NCI-H82 treated with DMSO at 0.1 percent for 48 hours (cell line): ENCODE data around the gene MAGI2.
"Not testable (repeated sequence)": the region's sequence is repeated elsewhere in the genome, so short reads cannot be mapped to it uniquely, and the experiment has no call there.

Source experiments
- DNase-seq: peaks from one replicate; lab custom pipeline; 2025; ENCODE audit not compliant: unreplicated experiment; lab: John Stamatoyannopoulos, UW

Gene MAGI2

DNA sequence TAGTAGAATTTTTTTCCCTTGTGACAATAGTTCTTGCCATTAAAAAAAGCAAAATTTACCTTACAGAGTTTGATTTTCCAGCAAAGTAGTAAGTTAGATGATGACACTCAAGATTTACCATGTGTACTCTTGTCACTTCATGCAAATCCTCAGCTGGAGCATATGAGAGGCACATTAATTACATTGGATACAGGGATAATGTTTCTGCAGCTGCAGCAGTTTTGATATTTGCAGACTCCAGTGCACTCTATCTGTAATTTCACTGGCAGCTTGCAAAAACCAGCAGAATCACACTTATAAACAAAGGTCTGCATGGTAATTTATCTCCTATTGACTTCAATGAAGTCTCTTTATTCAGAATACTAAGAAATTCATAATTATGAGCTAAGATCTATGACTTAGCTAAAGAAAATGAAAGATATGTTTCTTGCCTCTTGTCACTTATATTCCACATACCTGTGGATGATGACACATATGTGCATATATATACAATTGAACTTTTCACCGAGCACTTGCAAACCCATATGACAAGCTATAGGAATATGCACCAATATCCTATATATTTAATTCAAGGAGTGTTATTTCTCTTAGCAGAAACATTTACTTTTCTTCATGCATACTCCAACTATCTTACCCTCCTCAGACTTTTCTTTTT lies 1124.3 kb downstream of the MAGI2 start:
- DNase-seq, result no peak

DNA sequence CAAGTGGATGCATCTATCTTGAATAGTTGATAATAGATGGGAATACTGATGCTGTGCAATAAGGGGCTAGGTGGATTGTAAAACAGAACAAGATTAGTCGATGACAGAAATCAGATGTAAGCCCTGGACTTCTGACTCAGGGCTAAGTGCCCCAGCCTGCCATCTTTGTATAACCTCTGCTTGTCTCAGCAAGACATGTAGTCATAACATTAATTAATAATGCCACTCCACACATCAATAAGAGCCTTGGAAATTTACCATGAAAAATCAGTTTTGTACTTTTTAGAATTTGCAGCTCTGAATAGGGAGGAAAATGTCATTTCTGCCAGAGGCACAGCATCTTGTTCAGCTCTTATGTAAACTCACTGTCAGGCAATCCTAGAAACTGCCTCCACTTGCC lies 1125.7 kb downstream of the MAGI2 start:
- DNase-seq, result no peak

DNA sequence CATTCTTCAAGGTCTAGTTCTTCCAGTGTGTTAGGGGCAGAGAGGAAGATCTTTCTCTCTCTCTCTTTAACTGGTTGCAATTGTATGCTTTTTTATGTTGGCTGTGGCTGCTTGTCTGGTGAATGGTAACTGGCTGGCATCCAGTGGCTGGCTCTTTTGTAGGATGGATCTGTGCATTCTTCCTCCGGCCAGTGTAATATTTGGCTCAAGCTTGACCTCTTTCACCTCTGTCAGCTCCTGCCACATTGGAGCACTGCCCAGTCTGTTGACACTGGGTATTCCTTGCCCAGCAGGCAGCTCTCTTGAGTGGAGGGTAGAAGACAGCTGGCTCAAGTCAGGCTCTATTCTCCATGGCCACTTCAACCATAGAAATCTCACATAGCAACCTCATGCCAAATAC lies 1126.6 kb downstream of the MAGI2 start:
- DNase-seq, result no peak

DNA sequence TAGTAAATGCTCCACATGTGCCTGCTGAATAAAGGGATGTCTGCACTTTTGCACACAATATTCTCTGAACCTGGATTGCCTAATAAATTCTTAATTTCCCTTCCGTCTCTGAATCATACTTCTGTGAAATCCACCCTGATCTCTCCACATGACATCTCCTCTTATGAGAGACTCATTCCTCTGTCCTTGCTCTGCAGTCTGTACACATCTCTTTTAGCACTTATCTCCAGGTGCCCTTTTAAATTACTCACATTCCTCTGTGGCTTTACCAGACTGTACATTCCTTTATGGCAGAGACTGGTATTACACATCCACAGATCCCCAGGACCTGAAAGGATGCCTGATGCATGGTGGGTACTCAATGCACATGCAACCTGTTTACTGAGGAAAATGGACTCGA lies 1127.3 kb downstream of the MAGI2 start:
- no peak for DNase-seq

- DNase-seq, result no peak
Measured at GRCh38 chr7:78323118-78323517, 1130.3 kb downstream of the MAGI2 start.

DNA sequence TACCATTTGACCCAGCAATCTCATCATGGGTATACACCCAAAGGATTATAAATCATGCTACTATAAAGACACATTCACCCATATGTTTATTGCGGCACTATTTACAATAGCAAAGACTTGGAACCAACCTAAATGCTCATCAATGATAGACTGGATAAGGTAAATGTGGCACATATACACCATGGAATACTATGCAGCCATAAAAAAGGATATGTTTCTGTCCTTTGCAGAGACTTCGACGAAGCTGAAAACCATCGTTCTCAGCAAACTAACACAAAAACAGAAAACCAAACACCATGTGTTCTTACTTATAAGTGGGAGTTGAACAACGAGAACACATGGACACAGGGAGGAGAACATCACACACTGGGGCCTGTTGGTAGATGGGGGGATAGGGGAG lies 1131.2 kb downstream of the MAGI2 start:
- DNase-seq, result not testable (repeated sequence)

DNA sequence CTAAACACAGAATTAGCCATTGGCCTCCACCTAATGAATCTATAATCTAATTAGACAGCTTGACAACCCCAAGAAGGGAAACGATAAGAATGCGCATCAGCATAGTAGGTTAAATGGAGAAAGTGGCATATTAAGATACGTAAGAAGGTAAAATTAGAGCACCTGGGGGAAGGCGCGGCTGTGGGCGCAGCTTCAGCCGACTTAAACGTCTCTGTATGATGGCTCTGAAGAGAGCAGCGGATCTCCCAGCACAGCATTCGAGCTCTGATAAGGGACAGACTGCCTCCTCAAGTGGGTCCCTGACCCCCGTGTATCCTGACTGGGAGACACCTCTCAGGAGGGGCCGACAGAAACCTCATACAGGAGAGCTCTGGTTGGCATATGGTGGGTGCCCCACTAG lies 1136.1 kb downstream of the MAGI2 start:
- DNase-seq, result no peak

GRCh38 chr7:78316110-78316509 lies 1137.4 kb downstream of the MAGI2 start:
- no peak for DNase-seq

DNA sequence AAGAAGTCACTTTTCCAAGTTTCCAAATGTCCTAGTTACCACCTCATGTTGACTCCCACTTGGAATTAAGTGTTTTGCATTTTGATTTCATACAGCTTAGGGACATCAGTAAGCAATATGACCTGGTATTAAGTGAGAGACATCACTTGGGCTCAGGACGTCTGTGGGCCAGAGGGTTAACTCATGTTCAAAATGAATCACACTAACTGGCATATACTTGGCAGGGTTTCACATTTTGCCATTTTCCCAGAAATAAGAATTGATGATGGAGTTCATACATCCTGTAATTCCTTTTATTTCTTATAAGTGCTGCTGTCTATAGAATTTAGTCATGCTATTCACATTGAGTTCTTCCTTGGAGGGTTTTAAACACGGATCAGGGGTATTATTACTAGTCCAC lies 1138.3 kb downstream of the MAGI2 start:
- no peak for DNase-seq

- DNase-seq, result no peak
Measured at GRCh38 chr7:78311181-78311580, 1142.3 kb downstream of the MAGI2 start.

DNA sequence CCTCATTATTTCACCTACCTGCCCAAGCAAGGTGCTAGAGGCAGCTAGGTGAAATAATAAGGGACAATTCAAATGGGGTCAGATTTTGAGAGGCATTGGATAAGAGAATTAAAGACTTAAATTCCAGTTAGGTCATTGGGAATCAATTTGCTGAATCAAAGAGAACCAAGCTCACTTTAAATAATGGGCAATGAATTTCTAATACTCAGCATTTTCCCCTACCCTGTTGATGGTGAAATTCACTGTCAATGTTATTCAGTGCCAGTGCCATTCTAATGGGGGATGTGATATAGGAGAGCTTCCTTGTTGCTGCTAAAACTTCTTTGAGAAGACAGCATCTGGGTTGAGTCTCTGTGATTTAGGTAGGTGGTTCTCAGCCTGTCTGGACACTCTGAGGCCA lies 1145.6 kb downstream of the MAGI2 start:
- no peak for DNase-seq

GRCh38 chr7:78306634-78307033 lies 1146.8 kb downstream of the MAGI2 start:
- DNase-seq, result no peak

DNA sequence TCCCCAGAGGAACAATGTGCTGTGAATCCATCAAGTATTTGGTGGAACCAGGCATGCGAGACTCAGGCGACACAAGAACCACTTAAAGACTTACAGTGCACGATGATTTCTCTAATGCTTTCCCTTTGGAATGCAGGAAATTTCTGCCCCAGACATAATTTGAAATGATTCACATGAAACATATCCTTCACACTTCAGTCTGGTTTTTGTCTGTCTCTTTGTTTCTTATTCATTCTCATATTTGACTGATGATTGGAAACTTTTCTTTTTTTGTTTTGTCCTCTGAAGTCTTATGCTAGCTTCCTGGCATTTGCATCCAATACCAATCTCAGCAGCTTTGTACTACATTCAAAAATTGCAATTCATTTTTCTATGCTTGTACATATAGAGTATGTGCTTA lies 1152.1 kb downstream of the MAGI2 start:
- DNase-seq, result no peak

DNA sequence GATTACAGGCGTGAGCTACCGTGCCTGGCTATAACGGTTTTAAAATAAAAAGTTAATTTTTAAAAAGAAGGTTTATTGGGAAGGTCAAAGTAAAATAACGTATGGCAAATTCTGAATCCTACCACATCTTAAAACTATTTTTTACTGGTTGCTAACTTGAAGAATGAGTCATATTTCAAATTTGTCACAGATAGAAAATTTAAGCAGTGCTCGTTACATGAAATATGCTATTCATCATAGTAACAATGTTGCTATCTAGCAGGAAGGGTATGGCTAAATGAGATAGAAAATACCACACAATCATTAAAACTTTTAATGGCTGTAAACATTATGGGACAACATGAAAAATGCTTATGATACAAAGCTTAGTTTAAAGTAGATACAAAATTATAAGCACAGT lies 1154.4 kb downstream of the MAGI2 start:
- DNase-seq, result no peak

DNA sequence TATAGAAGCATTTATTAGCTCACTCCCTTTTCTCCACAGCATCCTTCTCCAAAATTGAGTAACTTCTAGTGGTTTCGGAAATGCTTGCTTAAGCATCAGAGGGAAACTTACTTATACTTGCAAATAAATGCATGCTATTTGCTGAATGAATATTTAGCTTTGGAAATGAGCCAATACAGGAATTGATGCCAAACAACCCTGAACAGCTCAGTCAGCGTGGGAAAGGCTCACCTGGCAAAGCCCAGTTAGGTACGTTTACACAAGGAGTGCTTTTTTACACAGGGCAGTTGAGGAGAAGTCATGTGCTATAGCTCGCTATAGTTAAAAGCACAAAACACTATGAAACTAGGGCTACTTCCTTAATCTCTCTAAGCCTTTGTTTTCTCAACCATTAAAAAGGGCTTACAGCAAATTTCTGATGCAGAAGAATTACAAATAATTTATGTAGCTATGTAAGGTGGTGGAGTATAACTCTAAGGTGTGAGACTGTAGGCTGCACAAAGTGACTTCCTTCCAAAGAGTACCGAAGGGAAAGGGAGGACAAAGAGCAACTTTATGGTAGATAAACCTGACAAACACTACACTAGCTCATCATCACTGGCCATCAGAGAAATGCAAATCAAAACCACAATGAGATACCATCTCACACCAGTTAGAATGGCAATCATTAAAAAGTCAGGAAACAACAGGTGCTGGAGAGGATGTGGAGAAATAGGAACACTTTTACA lies 1156.7 kb downstream of the MAGI2 start:
- no peak for DNase-seq

GRCh38 chr7:78296046-78296597 lies 1157.3 kb downstream of the MAGI2 start:
- no peak for DNase-seq

DNA sequence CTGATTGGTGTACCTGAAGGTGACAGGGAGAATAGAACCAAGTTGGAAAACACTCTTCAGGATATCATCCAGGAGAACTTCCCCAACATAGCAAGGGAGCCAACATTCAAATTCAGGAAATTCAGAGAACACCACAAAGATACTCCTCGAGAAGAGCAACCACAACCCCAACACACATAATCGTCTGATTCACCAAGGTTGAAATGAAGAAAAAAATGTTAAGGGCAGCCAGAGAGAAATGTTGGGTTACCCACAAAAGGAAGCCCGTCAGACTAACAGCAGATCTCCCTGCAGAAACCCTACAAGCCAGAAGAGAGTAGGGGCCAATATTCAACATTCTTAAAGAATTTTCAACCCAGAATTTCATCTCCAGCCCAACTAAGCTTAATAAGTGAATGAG lies 1164.0 kb downstream of the MAGI2 start:
- DNase-seq, result not testable (repeated sequence)

DNA sequence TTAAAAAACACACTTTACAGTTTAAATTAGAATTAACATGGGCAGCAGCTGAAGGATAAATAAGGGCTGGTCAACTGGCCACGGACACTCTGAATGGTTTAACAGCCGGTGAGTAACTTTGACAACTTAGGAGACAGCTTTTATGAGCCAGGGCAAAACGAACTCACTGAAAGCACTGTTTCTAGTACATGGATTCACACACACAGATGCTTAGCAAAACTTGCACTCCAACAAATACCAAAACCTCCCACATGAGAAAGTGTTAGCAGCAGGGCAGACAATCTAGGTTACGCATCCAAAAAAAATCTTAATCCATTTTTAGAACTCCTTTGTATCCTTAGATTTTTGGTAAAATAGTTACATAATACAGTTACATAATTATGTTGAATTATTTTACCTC lies 1168.5 kb downstream of the MAGI2 start:
- no peak for DNase-seq

- DNase-seq, result no peak
Measured at GRCh38 chr7:78280276-78280675, 1173.2 kb downstream of the MAGI2 start.

GRCh38 chr7:78279457-78279856 lies 1174.0 kb downstream of the MAGI2 start:
- no peak for DNase-seq

DNA sequence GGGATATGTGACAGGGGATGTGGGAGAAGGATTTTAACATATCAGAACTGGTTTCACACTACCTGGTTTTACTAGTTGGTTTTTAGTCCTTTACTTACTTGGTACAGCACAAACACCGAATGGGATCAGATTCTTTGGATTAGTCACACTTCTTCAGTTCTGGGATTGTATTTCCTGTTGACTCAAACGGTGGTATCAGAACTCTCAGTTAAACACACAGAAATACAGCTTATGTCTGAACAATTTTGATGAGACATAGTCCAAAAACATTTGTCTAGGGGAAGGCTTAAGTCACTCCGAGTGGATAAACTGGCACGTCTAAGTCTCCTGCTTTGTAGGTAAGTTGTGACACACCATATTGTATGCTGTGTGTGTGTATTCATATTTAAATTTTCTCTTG lies 1174.4 kb downstream of the MAGI2 start:
- no peak for DNase-seq

- no peak for DNase-seq
Measured at GRCh38 chr7:78267141-78267540, 1186.3 kb downstream of the MAGI2 start.

DNA sequence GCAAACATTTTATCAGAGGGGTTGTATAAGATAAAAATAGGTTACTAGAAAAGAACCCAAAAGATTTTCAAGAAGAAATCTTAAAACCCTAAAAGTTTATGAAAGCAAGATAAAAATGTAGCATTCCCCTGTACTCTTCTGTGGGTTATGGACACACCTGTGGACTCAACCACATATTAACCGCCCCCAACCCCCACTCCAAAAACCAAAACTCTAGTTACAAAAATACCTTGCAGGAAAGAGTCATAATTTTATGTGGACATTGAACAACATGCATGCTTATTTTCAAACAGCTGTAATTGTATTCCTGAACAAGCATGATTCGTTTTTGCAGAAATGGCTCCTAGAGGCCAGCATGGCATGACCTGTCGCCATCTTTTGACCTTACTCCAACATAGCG lies 1188.0 kb downstream of the MAGI2 start:
- no peak for DNase-seq
